Panc1 (cell line): ENCODE results near the gene ALK. TPM values are rescaled to one million over a fixed set of nuclear protein-coding genes. Genes with fewer than 3 reads are reported as not detected.

Source experiments
- ATAC-seq: fragments of 200-7000 bp; cut with Tn5 transposase; 2 replicates; pipeline ENCODE4 v1.9.1; 2020; ENCODE audit warnings: mild to moderate bottlenecking, moderate library complexity
- BruUV-seq: library from RNA; stranded (reverse); fragments of 400-500 nt; replicated peaks from 2 replicates; lab custom pipeline; 2021; lab: Mats Ljungman, UMichigan
- CTCF ChIA-PET: fragments of 300-600 bp; sonication (Branson Sonifier 250); formaldehyde crosslinking; loops from one replicate; lab custom pipeline; 2022; ENCODE audit warnings: antibody characterized with exemption; lab: Charles Lee
- POLR2A ChIA-PET: fragments of 300-600 bp; sonication (Branson Sonifier 250); formaldehyde crosslinking; loops from one replicate; lab custom pipeline; 2022; ENCODE audit warnings: antibody characterized with exemption; lab: Charles Lee
- DNase-seq: peaks from one replicate; pipeline ENCODE4 v3.0.0-alpha.2; 2010; ENCODE audit warnings: low read depth, low spot score
- H3K27ac ChIP-seq: 2 replicates; pipeline ENCODE4 v1.5.1; 2011; ENCODE audit warnings: mild to moderate bottlenecking, low read length, inconsistent platforms
- H3K27me3 ChIP-seq: fragments of 200-500 bp; sonication (Bioruptor generic); 2 replicates; pipeline ENCODE4 v1.6.0; 2014; ENCODE audit warnings: low read length, inconsistent platforms; ENCODE audit not compliant: control insufficient read depth, insufficient read depth
- H3K36me3 ChIP-seq: fragments of 200-500 bp; sonication (Bioruptor generic); 2 replicates; pipeline ENCODE4 v1.5.1; 2014; ENCODE audit warnings: inconsistent platforms, mild to moderate bottlenecking, low read length, moderate library complexity; ENCODE audit not compliant: control insufficient read depth, insufficient read depth
- H3K4me1 ChIP-seq: 2 replicates; pipeline ENCODE4 v1.5.1; 2011; ENCODE audit warnings: inconsistent platforms, mild to moderate bottlenecking, low read length, moderate library complexity; ENCODE audit not compliant: control insufficient read depth, insufficient read depth
- H3K4me3 ChIP-seq, 2 experiments: 2 replicates each; pipeline ENCODE4 v1.5.1; 2011 to 2012; ENCODE audit warnings: low read depth in 2 of 2, low read length in 2 of 2, mild to moderate bottlenecking in 2 of 2, inconsistent platforms in 1 of 2, moderate library complexity in 1 of 2
- H3K9me3 ChIP-seq: fragments of 200-500 bp; sonication (Bioruptor generic); 2 replicates; pipeline ENCODE4 v1.5.1; 2014; ENCODE audit warnings: low read depth, mild to moderate bottlenecking, inconsistent platforms, low read length, moderate library complexity; ENCODE audit not compliant: control insufficient read depth, insufficient read depth
- CTCF ChIP-seq: fragments of 450-650 bp; IDR thresholded peaks from 2 replicates; pipeline ENCODE4 v1.5.1; 2017; ENCODE audit warnings: mild to moderate bottlenecking
- POLR2AphosphoS5 ChIP-seq: IDR thresholded peaks from 2 replicates; pipeline ENCODE4 v1.6.1; 2012; ENCODE audit warnings: mild to moderate bottlenecking, low read depth, low read length, moderate library complexity
- REST ChIP-seq, 2 experiments: IDR thresholded peaks; 2 replicates each; pipeline ENCODE4 v1.6.1; 2011 to 2012; ENCODE audit warnings: low read depth in 2 of 2, control low read depth in 1 of 2, low read length in 1 of 2, mild to moderate bottlenecking in 1 of 2, moderate library complexity in 1 of 2; ENCODE audit not compliant: insufficient read depth in 1 of 2
- SIN3A ChIP-seq: IDR thresholded peaks from 2 replicates; pipeline ENCODE4 v1.6.1; 2012; ENCODE audit warnings: low read depth, mild to moderate bottlenecking, low read length, moderate library complexity, borderline replicate concordance; ENCODE audit not compliant: insufficient read depth
- TCF7L2 ChIP-seq: IDR thresholded peaks from 2 replicates; pipeline ENCODE4 v1.6.1; 2011; ENCODE audit warnings: mild to moderate bottlenecking, low read depth, low read length, inconsistent platforms
- in situ Hi-C: cut with HindIII; loops from 2 replicates; pipeline ENCODE4 v1.10.0; 2016; ENCODE audit warnings: low sequenced_read_pairs, low pct_unique_long_range_greater_than_20kb
- intact Hi-C: fragments of 100-400 bp; cut with micrococcal nuclease; formaldehyde crosslinking; loops from one replicate; pipeline ENCODE4 v1.10.0; 2022; ENCODE audit not compliant: unreplicated experiment
- total RNA-seq: library from RNA; stranded (reverse); gene quantifications from one replicate; pipeline ENCODE4 v1.2.1, GENCODE V29; 2021; ENCODE audit not compliant: unreplicated experiment

Gene ALK
- total RNA-seq, 1 experiment from 2014 or later: not detected

GRCh38 chr2:29694741-29695140 is 226.6 kb downstream of the ALK start:
- DNase-seq (no peak), ATAC-seq (no peak)
- in situ Hi-C loops (no loop called here), intact Hi-C loops (no loop called here)
- POLR2A ChIA-PET: no interaction called here
- no peaks in the 10 kb centered on the region for H3K9me3 ChIP-seq
- CTCF ChIA-PET: no interaction called here
- no peak overlapping the region for H3K27ac ChIP-seq
- no peak for TF ChIP-seq SIN3A
- no peak for TF ChIP-seq TCF7L2
- TF ChIP-seq POLR2AphosphoS5: no peak
- TF ChIP-seq REST (IDR thresholded peaks at IDR 0.05; ENCODE audit: insufficient read depth in 1 of 2, low read depth in 2 of 2, low read length in 1 of 2): no peak
- no peak for TF ChIP-seq CTCF
- H3K27me3 ChIP-seq: no peaks in the 10 kb centered on the region
- BruUV-seq: no TSS peak
- no peaks in the 10 kb centered on the region for H3K4me1 ChIP-seq
- no peak overlapping the region for H3K4me3 ChIP-seq
- H3K36me3 ChIP-seq: no peaks in the 10 kb centered on the region

GRCh38 chr2:29691391-29691950 is 229.9 kb downstream of the ALK start:
- POLR2A ChIA-PET: no interaction called here
- Histone ChIP-seq H3K4me3 (no peak overlapping the region), H3K36me3 (no peaks in the 10 kb centered on the region), H3K9me3 (no peaks in the 10 kb centered on the region), H3K27ac (no peak overlapping the region), H3K4me1 (no peaks in the 10 kb centered on the region), H3K27me3 (no peaks in the 10 kb centered on the region; the same call in 1 of the 2 replicates)
- CTCF ChIA-PET: no interaction called here
- DNase-seq (no peak), ATAC-seq (no peak)
- no TSS peak for BruUV-seq
- in situ Hi-C loops: no loop called here
- TF ChIP-seq SIN3A (no peak), TCF7L2 (no peak), CTCF (no peak), POLR2AphosphoS5 (no peak), REST (IDR thresholded peaks at IDR 0.05; ENCODE audit: insufficient read depth in 1 of 2, low read depth in 2 of 2, low read length in 1 of 2) (no peak)
- intact Hi-C loops: no loop called here
